Lower lobe of right lung (tissue), 2 donors: ENCODE results near the gene PPIE. TPM values are rescaled to one million over a fixed set of nuclear protein-coding genes. Genes with fewer than 3 reads are reported as not detected.

ENCODE experiments used
- ATAC-seq, 2 donors: fragments of 200-7000 bp; cut with Tn5 transposase; one replicate each; pipeline ENCODE4 v1.9.1; 2020 to 2022; ENCODE audit warnings: mild to moderate bottlenecking in 2 of 2, moderate library complexity in 2 of 2
- DNase-seq: peaks from one replicate; pipeline ENCODE4 v3.0.0-alpha.2; 2020
- H3K27ac ChIP-seq: fragments of 200-600 bp; one replicate; pipeline ENCODE4 v1.8.0; 2022
- H3K27me3 ChIP-seq: fragments of 200-600 bp; one replicate; pipeline ENCODE4 v1.8.0; 2022; ENCODE audit warnings: low read depth
- H3K36me3 ChIP-seq: fragments of 200-600 bp; one replicate; pipeline ENCODE4 v1.8.0; 2022; ENCODE audit warnings: mild to moderate bottlenecking
- H3K4me1 ChIP-seq: fragments of 200-600 bp; one replicate; pipeline ENCODE4 v1.8.0; 2022
- H3K4me3 ChIP-seq: fragments of 200-600 bp; one replicate; pipeline ENCODE4 v1.8.0; 2022; ENCODE audit warnings: mild to moderate bottlenecking
- H3K9me3 ChIP-seq: fragments of 200-600 bp; one replicate; pipeline ENCODE4 v1.8.0; 2022
- CTCF ChIP-seq: fragments of 200-600 bp; IDR thresholded peaks from one replicate; pipeline ENCODE4 v1.8.0; 2022; ENCODE audit warnings: antibody characterized with exemption, mild to moderate bottlenecking
- intact Hi-C: fragments of 100-400 bp; cut with DNase I; formaldehyde crosslinking; loops from one replicate; pipeline ENCODE4 v1.11.0; 2022
- total RNA-seq: library from RNA; stranded (reverse); fragmentation: NEBNext Ultra II Directional; extraction: Animal tissue kit (Norgen Biotek cat#: 25700); gene quantifications from one replicate; pipeline ENCODE4 v1.2.1, GENCODE V29; 2021
- donor health status: DM: no; HTN: yes; CAD: no; lungs with severe emphysema.

The PPIE gene
- total RNA-seq, 1 donor from 2014 or later = 34.6 TPM

GRCh38 chr1:39754026-39754570, 15.4 kb downstream of the PPIE start:
- Histone ChIP-seq H3K4me3 (no peak overlapping the region), H3K27ac (no peak overlapping the region), H3K9me3 (no peaks in the 10 kb centered on the region), H3K36me3 (peaks cover 100% of the 10 kb centered on the region), H3K27me3 (no peaks in the 10 kb centered on the region), H3K4me1 (no peaks in the 10 kb centered on the region)
- no peak for TF ChIP-seq CTCF
- intact Hi-C loops = no loop called here
- no peak for DNase-seq
- no peak for ATAC-seq

GRCh38 chr1:39754906-39755504, 16.3 kb downstream of the PPIE start:
- Histone ChIP-seq H3K27me3 (no peaks in the 10 kb centered on the region), H3K9me3 (no peaks in the 10 kb centered on the region), H3K27ac (no peak overlapping the region), H3K36me3 (peaks cover 100% of the 10 kb centered on the region), H3K4me3 (no peak overlapping the region), H3K4me1 (no peaks in the 10 kb centered on the region)
- DNase-seq (no peak), ATAC-seq (no peak)
- TF ChIP-seq CTCF = no peak
- intact Hi-C loops = no loop called here

- H3K27me3 ChIP-seq = no peaks in the 10 kb centered on the region
Observed at GRCh38 chr1:39755965-39756659, 17.4 kb downstream of the PPIE start.

GRCh38 chr1:39757501-39757900, 18.8 kb downstream of the PPIE start:
- intact Hi-C loops = no loop called here
- H3K36me3 ChIP-seq = peaks cover 84% of the 10 kb centered on the region

More at GRCh38 chr1:39755965-39756659, 17.4 kb downstream of the PPIE start:
- no peak overlapping the region for H3K4me3 ChIP-seq
- intact Hi-C loops = no loop called here
- H3K4me1 ChIP-seq = no peaks in the 10 kb centered on the region
- ATAC-seq = peak in 1 of 2 donors; percentile 31
- no peak overlapping the region for H3K27ac ChIP-seq
- no peak for TF ChIP-seq CTCF
- no peak for DNase-seq
- peaks cover 98% of the 10 kb centered on the region for H3K36me3 ChIP-seq
- no peaks in the 10 kb centered on the region for H3K9me3 ChIP-seq

More at GRCh38 chr1:39757501-39757900, 18.8 kb downstream of the PPIE start:
- DNase-seq = no peak
- no peak overlapping the region for H3K27ac ChIP-seq
- no peak for TF ChIP-seq CTCF
- no peaks in the 10 kb centered on the region for H3K4me1 ChIP-seq
- no peaks in the 10 kb centered on the region for H3K9me3 ChIP-seq
- H3K4me3 ChIP-seq = no peak overlapping the region
- H3K27me3 ChIP-seq = no peaks in the 10 kb centered on the region
- no peak for ATAC-seq
